H9 (cell line): ENCODE results near the gene MAGEA11. TPM values are rescaled to one million over a fixed set of nuclear protein-coding genes. Genes with fewer than 3 reads are reported as not detected.

Source experiments
- DNase-seq: peaks from one replicate; pipeline ENCODE4 v3.0.0-alpha.2; 2017
- H2AFZ ChIP-seq: one replicate; pipeline ENCODE4 v1.6.1; 2013; ENCODE audit warnings: mild to moderate bottlenecking, low read length, control low read depth, moderate library complexity
- H2AK5ac ChIP-seq: 2 replicates; pipeline ENCODE4 v1.6.1; 2013; ENCODE audit warnings: low read length, control low read depth, mixed read lengths; ENCODE audit not compliant: insufficient read length
- H2BK120ac ChIP-seq: one replicate; pipeline ENCODE4 v1.6.1; 2013; ENCODE audit warnings: low read depth, mild to moderate bottlenecking, low read length, control low read depth, inconsistent platforms; ENCODE audit not compliant: poor library complexity, severe bottlenecking
- H2BK12ac ChIP-seq: 2 replicates; pipeline ENCODE4 v1.6.1; 2013; ENCODE audit warnings: low read length, control low read depth, mixed read lengths, low read depth; ENCODE audit not compliant: insufficient read length
- H2BK15ac ChIP-seq: 2 replicates; pipeline ENCODE4 v1.6.1; 2013; ENCODE audit warnings: low read depth, low read length, control low read depth
- H2BK20ac ChIP-seq: one replicate; pipeline ENCODE4 v1.6.1; 2013; ENCODE audit warnings: low read depth, mild to moderate bottlenecking, low read length, control low read depth, inconsistent platforms; ENCODE audit not compliant: poor library complexity, severe bottlenecking
- H2BK5ac ChIP-seq: 2 replicates; pipeline ENCODE4 v1.6.1; 2013; ENCODE audit warnings: low read length, control low read depth, mixed read lengths; ENCODE audit not compliant: insufficient read length
- H3K14ac ChIP-seq: 2 replicates; pipeline ENCODE4 v1.6.1; 2013; ENCODE audit warnings: low read length, control low read depth; ENCODE audit not compliant: insufficient read depth
- H3K18ac ChIP-seq: 2 replicates; pipeline ENCODE4 v1.6.1; 2013; ENCODE audit warnings: low read depth, mild to moderate bottlenecking, mixed read lengths, low read length, control low read depth; ENCODE audit not compliant: insufficient read length
- H3K23ac ChIP-seq: 2 replicates; pipeline ENCODE4 v1.6.1; 2013; ENCODE audit warnings: low read length, control low read depth, mixed read lengths, low read depth; ENCODE audit not compliant: insufficient read length
- H3K23me2 ChIP-seq: 2 replicates; pipeline ENCODE4 v1.6.1; 2013; ENCODE audit warnings: low read depth, mild to moderate bottlenecking, mixed read lengths, low read length, control low read depth; ENCODE audit not compliant: insufficient read length, poor library complexity, severe bottlenecking
- H3K27ac ChIP-seq: 2 replicates; pipeline ENCODE4 v1.5.1; 2013; ENCODE audit warnings: low read length, control low read depth, mixed read lengths, low read depth; ENCODE audit not compliant: insufficient read length
- H3K27me3 ChIP-seq: 2 replicates; pipeline ENCODE4 v1.6.1; 2013; ENCODE audit warnings: low read length, control low read depth, inconsistent platforms; ENCODE audit not compliant: insufficient read depth
- H3K4ac ChIP-seq: 2 replicates; pipeline ENCODE4 v1.6.1; 2013; ENCODE audit warnings: low read depth, mild to moderate bottlenecking, control low read depth, inconsistent platforms, low read length, moderate library complexity
- H3K4me1 ChIP-seq: 2 replicates; pipeline ENCODE4 v1.6.1; 2013; ENCODE audit warnings: low read length, control low read depth, inconsistent platforms; ENCODE audit not compliant: insufficient read depth
- H3K4me2 ChIP-seq: 2 replicates; pipeline ENCODE4 v1.6.1; 2013; ENCODE audit warnings: low read length, control low read depth, mixed read lengths; ENCODE audit not compliant: insufficient read length, insufficient read depth
- H3K56ac ChIP-seq: 2 replicates; pipeline ENCODE4 v1.6.1; 2013; ENCODE audit warnings: low read depth, mild to moderate bottlenecking, mixed read lengths, low read length, control low read depth; ENCODE audit not compliant: insufficient read length
- H3K79me1 ChIP-seq: 2 replicates; pipeline ENCODE4 v1.6.1; 2013; ENCODE audit warnings: low read depth, mild to moderate bottlenecking, moderate library complexity, low read length, control low read depth, inconsistent platforms; ENCODE audit not compliant: insufficient read depth, poor library complexity, severe bottlenecking
- H3K79me2 ChIP-seq: 2 replicates; pipeline ENCODE4 v1.6.1; 2013; ENCODE audit warnings: low read length, control low read depth, inconsistent platforms; ENCODE audit not compliant: insufficient read depth
- H3K9ac ChIP-seq: 2 replicates; pipeline ENCODE4 v1.6.1; 2013; ENCODE audit warnings: low read length, control low read depth, mixed read lengths; ENCODE audit not compliant: insufficient read length; ENCODE audit errors: extremely low read depth
- H3K9me3 ChIP-seq: one replicate; pipeline ENCODE4 v1.6.1; 2013; ENCODE audit warnings: low read depth, low read length, inconsistent platforms; ENCODE audit not compliant: control insufficient read depth
- H3T11ph ChIP-seq: one replicate; pipeline ENCODE4 v1.6.1; 2013; ENCODE audit warnings: mild to moderate bottlenecking, low read length, control low read depth, inconsistent platforms
- H4K20me1 ChIP-seq: one replicate; pipeline ENCODE4 v1.6.1; 2013; ENCODE audit not compliant: control insufficient read depth, insufficient read length, insufficient read depth
- H4K5ac ChIP-seq: 2 replicates; pipeline ENCODE4 v1.6.1; 2013; ENCODE audit warnings: low read depth, mild to moderate bottlenecking, mixed read lengths, low read length, control low read depth; ENCODE audit not compliant: insufficient read length
- H4K8ac ChIP-seq: replicated peaks from 2 replicates; pipeline ENCODE4 v1.6.1; 2013; ENCODE audit warnings: low read length, control low read depth, mixed read lengths, low read depth; ENCODE audit not compliant: insufficient read length
- H4K91ac ChIP-seq: 2 replicates; pipeline ENCODE4 v1.6.1; 2013; ENCODE audit warnings: low read depth, mild to moderate bottlenecking, moderate library complexity, mixed read lengths, low read length, control low read depth; ENCODE audit not compliant: insufficient read length
- H3K27ac Mint-ChIP-seq, 3 experiments: 2 replicates in 2 of 3; 3 replicates in 1 of 3; pipeline ENCODE4 v1.8.0; 2020 to 2021; ENCODE audit warnings: mixed read lengths in 3 of 3, mild to moderate bottlenecking in 1 of 3, moderate library complexity in 1 of 3
- H3K27me3 Mint-ChIP-seq: 2 replicates; pipeline ENCODE4 v1.8.0; 2021; ENCODE audit warnings: low read depth, mild to moderate bottlenecking, moderate library complexity, mixed read lengths
- H3K36me3 Mint-ChIP-seq, 3 experiments: 2 replicates in 2 of 3; 3 replicates in 1 of 3; pipeline ENCODE4 v1.8.0; 2020 to 2021; ENCODE audit warnings: low read depth in 3 of 3, mixed read lengths in 3 of 3; ENCODE audit not compliant: insufficient read depth in 1 of 3
- H3K4me1 Mint-ChIP-seq, 2 experiments: 2 replicates each; pipeline ENCODE4 v1.8.0; 2020; ENCODE audit warnings: mixed read lengths in 2 of 2
- H3K4me3 Mint-ChIP-seq, 2 experiments: 2 replicates in 1 of 2; 3 replicates in 1 of 2; pipeline ENCODE4 v1.8.0; 2020 to 2021; ENCODE audit warnings: mild to moderate bottlenecking in 2 of 2, mixed read lengths in 2 of 2, moderate library complexity in 1 of 2
- H3K9me3 Mint-ChIP-seq, 2 experiments: 2 replicates in 1 of 2; 3 replicates in 1 of 2; pipeline ENCODE4 v1.8.0; 2020; ENCODE audit warnings: mild to moderate bottlenecking in 2 of 2, mixed read lengths in 2 of 2, moderate library complexity in 1 of 2
- total RNA-seq: library from RNA; stranded (reverse); gene quantifications from 2 replicates; pipeline ENCODE4 v1.2.1, GENCODE V29; 2021
- TF ChIP-seq, protein P1 (sequence below): fragments of 200-600 bp; sonication (generic); conservative IDR thresholded peaks from 3 replicates; pipeline ENCODE4 v1.8.0; 2021; ENCODE audit warnings: antibody characterized with exemption, mild to moderate bottlenecking

Gene MAGEA11
- total RNA-seq, 1 experiment from 2014 or later, result not detected

DNA sequence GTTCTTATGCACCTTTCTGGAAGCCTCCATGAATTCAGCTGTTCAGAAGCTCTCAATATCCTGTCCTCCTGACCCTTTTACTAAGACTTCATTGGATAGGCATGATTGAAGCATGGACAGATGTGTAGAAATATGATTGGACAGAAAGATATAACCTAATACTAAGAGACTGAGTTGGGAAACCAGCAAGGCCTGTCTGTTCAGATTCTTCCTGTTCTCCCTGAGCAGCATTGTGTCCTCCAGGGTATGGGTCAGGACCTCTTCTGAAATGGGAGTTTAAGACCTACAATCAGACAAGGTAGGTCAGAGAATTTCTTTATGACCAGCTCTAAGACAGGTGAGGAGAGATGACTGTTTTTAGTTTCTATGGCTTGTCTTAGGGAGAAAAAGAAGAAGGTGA lies 23.9 kb upstream of the MAGEA11 start:
- Histone ChIP-seq H3K27ac (no peak overlapping the region), H3K56ac (no peak overlapping the region), H3K4me2 (no peak overlapping the region), H3K23ac (no peak overlapping the region), H3K4ac (no peak overlapping the region), H4K5ac (no peak overlapping the region), H2AK5ac (no peak overlapping the region), H3T11ph (no peak overlapping the region), H3K9me3 (peaks cover 41% of the 10 kb centered on the region), H3K23me2 (no peaks in the 10 kb centered on the region), H2BK20ac (no peak overlapping the region), H2BK12ac (no peak overlapping the region), H3K18ac (no peak overlapping the region), H4K91ac (no peak overlapping the region), H2AFZ (no peak overlapping the region), H3K9ac (no peak overlapping the region), H3K4me1 (peaks cover 2% of the 10 kb centered on the region; the same call in 1 of the 2 replicates), H2BK120ac (no peak overlapping the region), H3K79me2 (no peaks in the 10 kb centered on the region), H3K14ac (no peak overlapping the region), H3K79me1 (no peaks in the 10 kb centered on the region), H2BK5ac (no peak overlapping the region), H2BK15ac (no peak overlapping the region), H4K20me1 (no peaks in the 10 kb centered on the region), H3K27me3 (no peaks in the 10 kb centered on the region), H4K8ac (no peak overlapping the region)
- Mint-ChIP-seq H3K36me3 (peaks cover 6 to 27% (median 12%) of the 10 kb centered on the region in 3 experiments; a peak in 6 of 7 replicates), H3K4me1 (peaks cover 10 to 12% of the 10 kb centered on the region in 2 experiments), H3K4me3 (no peak overlapping the region), H3K27ac (no peak overlapping the region), H3K9me3 (peaks cover 79 to 80% of the 10 kb centered on the region in 2 experiments), H3K27me3 (peaks cover 4% of the 10 kb centered on the region)
- no peak for DNase-seq
- TF ChIP-seq, protein P1, sequence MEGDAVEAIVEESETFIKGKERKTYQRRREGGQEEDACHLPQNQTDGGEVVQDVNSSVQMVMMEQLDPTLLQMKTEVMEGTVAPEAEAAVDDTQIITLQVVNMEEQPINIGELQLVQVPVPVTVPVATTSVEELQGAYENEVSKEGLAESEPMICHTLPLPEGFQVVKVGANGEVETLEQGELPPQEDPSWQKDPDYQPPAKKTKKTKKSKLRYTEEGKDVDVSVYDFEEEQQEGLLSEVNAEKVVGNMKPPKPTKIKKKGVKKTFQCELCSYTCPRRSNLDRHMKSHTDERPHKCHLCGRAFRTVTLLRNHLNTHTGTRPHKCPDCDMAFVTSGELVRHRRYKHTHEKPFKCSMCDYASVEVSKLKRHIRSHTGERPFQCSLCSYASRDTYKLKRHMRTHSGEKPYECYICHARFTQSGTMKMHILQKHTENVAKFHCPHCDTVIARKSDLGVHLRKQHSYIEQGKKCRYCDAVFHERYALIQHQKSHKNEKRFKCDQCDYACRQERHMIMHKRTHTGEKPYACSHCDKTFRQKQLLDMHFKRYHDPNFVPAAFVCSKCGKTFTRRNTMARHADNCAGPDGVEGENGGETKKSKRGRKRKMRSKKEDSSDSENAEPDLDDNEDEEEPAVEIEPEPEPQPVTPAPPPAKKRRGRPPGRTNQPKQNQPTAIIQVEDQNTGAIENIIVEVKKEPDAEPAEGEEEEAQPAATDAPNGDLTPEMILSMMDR, result no peak
